Stimulated activated CD8-positive, alpha-beta memory T cell treated with anti-CD3 and anti-CD28 coated beads, Interleukin-7, amount 100 ng/mL, for 48 hours (primary cell): ENCODE data around the gene PPM1G.
"Not testable (repeated sequence)": the region's sequence is repeated elsewhere in the genome, so short reads cannot be mapped to it uniquely, and the experiment has no call there.

ENCODE experiments used
- DNase-seq, 2 donors: peaks; one replicate each; pipeline ENCODE4 v3.0.0-alpha.2; 2020; ENCODE audit warnings: low read depth in 1 of 2; ENCODE audit errors: extremely low read depth in 1 of 2

Gene PPM1G

DNA sequence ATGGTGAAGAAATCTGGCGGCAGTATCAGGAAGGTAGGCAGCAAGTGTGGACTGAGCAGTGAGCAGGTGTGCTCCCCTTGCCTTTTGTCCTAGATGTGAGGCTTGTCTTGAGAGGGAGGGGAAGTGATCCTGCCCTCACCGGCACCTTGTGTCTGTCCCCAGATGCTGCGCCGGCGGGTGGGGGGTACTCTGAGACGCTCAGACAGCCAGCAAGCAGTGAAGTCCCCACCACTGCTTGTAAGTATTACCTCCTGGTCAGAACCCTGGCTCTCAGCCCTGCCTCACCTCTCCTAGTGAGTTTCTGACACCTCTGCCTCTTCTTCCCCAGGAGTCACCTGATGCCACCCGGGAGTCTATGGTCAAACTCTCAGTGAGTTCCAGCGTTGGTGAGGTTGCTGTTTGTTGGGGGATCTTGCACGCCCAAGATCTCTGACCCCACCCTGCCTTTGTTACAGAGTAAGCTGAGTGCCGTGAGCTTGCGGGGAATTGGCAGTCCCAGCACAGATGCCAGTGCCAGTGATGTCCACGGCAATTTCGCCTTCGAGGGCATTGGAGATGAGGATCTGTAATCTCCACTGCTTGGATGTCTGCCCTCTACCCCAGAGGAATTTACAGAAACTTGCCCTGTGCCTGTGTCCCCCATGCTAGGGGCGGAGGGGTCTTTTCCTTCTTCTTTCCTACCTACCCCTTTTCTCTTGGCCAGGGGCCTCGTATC is 33.1 kb downstream of the PPM1G start:
- DNase-seq = no peak

DNA sequence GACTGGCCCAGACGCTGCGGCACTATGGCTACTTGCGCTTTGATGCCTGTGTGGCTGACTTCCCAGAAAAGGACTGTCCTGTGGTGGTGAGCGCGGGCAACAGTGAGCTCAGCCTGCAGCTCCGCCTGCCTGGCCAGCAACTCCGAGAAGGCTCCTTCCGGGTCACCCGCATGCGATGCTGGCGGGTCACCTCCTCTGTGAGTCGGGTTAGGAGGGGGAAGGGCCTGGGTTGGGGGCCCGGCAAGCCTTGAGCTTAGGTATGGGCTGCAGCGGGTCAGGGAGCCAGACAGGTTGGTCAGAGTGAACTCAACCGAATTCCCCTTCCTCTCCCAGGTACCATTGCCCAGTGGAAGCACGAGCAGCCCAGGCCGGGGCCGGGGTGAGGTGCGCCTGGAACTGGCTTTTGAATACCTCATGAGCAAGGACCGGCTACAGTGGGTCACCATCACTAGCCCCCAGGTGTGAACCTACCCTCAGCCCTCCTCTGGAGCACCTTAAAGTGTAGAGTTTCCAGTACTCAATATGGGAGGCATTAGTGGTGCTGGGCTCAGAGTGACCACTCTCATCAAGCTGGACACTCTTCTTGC is 33.8 kb downstream of the PPM1G start:
- no peak for DNase-seq

DNA sequence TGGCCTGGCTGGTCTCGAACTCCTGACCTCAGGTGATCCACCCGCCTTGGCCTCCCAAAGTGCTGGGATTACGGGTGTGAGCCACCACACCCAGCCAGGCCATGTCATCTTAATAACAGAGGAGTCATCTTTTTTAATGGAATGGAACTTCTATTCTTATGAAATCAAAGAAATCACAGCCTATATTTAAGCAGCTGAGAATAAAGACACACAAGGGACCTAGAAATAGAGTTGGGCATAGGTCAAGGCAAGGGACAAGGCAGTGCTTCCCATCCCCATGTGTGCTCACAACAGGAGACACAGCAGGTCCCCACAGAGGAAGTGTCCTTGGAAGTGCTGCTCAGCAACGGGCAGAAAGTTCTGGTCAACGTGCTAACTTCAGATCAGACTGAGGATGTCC is 35.8 kb downstream of the PPM1G start:
- no peak for DNase-seq

DNA sequence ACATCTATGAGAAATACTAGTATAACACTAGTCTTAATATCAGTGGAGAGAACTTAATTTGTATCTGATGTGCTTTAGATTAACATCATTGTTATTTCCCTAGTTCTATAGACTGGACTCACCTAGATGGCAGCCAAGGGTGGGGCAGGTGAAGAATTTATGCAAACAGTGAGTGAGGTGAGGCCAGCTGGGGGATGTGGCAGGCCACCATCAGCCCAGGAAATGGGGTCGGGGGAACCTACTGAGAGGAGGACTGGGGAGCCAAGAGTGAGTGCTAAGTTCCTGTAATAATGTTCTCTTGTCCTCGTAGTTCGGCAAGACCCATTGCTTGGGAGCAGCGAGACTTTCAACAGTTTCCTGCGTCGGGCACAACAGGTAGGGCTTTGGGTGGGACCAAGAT is 36.5 kb downstream of the PPM1G start:
- DNase-seq = no peak

DNA sequence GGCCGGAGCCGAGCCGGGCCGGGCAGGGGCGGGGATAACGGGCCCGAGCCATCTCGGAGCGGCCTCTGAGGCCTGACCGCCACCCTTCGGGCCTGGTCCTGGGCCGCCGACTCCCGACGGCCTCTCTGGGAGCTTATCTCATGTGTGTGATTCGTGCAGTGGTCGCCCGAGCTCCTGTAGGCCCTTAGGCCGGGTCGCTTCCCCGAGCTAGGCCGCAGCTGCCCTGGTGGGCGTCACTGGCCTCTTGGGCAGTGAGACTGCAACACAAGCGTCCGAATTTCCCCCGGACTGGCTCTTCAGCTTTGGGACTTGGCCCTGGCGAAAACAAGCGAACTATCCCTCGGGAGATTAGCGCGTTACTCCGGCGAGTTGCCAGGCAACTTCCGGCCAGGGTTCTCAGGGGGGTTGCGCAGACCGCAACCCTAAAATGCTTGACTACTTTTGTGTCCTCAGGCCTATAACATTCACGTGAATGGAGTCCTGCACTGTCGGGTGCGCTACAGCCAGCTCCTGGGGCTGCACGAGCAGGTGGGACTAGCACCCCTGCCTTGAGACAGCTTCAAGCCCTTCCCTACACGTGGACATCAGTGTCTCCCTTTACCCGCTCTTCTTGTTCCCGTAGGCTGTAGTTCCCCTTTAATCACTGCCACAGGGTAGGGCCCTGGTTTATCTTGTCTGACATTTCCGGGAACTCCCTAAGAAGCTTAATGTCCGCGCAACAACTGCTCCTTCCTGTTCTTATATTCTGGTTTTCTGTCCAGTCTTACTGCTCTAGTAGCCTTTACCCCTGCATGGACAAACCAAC is 38.4 kb downstream of the PPM1G start:
- no peak for DNase-seq

DNA sequence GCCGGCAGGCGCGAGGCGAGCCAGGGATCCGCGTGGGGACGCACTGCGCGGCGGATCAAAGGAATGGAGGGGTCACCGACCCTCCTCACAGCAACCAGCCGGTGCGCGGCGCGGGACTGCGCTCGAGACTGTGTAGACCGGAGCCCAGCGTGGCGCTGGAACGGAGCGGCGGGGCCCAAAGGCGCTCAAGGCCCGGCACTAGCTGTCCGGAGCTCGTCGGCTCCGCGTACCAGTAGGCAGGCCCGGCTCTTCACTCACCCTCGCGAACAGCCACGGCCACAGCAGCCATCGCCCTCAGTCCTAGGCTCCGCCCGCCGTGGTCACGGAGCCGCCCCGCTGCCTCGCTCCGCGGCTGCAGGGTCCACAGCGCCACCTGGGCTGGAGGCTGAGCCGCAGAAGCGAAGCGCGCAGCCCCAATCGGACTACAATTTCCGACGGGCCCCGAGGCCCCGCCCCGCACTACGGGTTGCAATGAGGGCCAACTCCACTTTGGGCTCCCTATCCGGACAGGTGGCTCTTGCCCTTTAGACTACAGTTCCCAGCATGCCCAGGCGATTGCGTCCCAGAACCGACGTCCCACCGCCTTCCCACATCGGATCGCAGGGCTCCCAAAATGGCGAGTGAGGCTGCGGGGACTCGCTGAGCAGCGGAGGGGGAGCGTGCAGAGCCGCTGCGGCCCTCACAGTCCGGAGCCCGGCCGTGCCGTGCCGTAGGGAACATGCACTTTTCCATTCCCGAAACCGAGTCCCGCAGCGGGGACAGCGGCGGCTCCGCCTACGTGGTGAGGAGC is 39.2 kb downstream of the PPM1G start, which contains the start of the genes EIF2B4 and SNX17:
Gene EIF2B4 (minus strand): TSS at position 313 of the 790 bp plus-strand sequence. CDS start 24 bp downstream, at position 289.
Gene SNX17 (plus strand): TSS at position 591 of the 790 bp plus-strand sequence. CDS start 128 bp downstream, at position 719.
- DNase-seq = peak; percentile 99

DNA sequence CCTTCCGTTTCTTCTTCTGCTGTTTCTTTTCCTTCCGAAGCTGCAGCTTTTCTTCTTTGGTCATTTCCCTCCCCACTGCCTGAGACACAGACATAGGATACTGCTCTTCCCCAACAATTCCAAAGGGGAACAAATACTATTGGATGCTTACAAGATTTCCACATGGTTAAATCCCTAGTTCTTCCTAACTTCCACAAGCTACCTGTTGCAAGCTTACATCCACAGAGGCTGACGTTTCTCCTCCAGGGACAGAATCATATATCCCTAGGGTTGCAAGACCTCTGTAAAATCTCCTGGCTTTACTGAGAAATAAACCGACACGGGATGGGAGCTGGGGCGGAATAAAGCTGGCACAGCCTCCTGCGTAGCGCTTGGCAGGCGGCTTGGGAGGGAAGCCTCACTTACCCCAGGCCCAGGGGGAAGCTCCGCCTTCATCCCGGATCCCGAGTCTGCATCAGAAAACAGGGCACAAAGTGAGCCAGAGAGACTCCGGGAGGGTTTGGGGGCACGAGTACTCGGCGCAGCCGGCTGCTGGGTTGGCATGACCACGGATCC is 39.8 kb downstream of the PPM1G start:
- no peak for DNase-seq

DNA sequence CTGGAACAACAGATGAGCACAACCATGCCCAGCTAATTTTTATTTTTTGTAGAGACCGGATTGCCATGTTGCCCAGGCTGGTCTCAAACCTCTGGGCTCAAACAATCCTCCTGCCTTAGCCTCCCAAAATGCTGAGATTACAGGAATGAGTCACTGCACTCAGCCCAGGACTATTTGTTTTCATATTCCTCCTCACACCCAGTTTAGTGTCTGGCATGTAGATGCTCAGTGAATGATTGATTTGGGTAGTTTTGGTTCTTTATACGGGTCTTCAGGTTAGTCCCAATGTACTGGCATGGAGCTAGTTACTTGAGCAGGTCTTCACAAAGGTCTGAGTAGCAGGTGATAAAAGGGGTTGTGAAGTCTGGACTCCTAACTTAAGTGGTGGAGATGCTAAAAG is 45.5 kb downstream of the PPM1G start:
- DNase-seq = no peak

DNA sequence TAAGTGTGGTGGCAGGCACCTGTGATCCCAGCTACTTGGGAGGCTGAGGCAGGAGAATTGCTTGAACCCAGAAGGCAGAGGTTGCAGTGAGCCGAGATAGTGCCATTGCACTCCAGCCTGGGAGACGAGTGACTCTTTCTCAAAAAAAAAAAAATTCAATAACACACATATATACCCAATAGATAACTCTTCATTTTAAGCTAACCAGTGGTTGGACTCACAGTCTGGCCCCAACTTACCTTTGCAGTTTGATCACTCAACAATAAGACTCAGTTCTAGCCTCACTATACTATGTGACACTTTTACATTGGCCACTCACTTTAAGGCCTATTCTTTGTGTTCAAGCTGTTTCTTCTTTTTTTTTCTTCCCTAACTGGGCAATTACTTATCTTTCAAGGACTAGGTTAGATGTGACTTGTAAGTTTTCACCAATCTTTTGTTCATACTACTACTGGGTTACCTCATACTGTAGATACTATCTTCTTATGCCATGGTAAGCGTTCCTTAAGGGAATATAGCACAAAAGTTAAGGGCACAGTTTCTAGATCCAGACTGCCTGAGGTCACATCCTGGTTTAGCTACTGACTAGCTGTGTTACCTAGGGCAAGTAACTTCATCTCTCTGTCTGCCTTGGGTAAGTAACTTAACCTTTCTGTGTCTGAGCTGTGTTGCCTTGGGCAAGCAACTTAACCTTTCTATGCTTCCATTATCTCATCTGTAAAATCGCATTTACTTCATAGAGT is 46.5 kb downstream of the PPM1G start:
- DNase-seq = no peak

DNA sequence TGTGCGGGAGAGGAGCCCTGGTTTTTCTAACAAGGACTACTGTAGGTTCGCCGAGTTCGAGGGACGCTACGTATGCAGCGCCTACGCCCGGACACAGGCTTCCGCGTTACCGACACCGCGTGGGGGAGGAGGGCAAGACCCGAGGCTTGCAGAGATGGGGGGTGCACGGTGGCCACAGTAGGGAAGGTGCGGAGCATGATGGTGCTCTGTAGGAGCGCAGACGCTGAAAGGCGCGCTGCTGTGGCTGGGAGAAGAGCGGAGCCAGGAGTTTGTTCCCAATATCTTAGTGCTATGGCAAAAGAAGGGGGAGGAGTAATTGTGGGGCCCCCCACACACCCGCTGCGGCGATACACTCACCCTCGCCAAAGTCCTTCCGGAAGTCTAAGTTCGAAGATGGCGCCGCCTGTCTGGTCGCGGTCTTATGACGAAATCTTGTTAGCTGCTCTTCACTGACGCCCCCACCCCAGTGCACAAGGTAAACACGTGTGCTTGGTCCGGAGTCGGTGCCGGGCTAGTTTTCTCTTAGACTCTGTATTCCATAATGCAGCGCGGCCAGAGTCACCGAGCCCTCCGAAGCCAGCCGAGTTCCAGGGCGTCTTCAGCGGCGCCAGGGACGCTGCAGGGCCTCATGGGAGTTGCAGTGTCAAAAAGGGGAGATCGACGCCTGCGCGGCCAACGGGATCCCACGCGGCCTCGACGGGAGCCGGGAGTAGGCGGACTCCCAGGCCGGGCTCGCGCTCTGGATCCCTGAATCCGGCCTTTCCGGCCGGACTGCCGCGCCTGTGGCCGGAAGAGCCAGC is 52.8 kb downstream of the PPM1G start, which contains the start of gene GTF3C2:
Gene GTF3C2 (minus strand): TSS at position 383 of the 800 bp plus-strand sequence. CDS start 13,210 bp downstream, outside the sequence.
- peak; percentile 78 to 90 for DNase-seq

DNA sequence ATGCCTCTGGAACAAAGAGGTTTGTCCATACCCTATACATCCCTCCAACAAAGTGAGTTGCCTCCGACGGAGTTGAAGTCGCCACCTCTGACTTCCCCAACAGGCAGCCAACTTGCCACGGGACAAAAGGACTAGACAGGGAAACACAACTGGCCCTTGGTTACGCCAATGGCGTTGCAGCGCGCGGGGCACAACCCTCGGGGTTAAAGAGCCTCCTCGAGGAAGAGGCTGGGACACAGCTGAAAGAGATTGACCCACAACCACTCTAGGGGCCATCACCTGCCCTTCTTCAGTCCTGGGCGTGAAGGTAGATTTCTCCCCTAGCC is 53.4 kb downstream of the PPM1G start:
- peak in 1 of 2 donors; percentile 48 for DNase-seq

DNA sequence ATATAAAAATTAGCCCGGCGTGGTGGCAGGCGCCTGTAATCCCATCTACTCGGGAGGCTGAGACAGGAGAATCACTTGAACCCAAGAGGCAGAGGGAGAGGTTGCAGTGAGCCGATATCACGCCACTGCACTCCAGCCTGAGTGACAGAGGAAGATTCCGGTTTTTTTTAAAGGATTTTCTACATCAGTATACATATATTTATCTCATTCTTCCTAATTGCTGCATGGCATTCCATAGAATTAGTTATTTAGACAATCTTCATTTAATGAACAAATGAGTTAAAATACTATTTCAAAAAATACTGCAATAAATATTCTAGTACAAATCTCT is 54.8 kb downstream of the PPM1G start:
- no peak for DNase-seq

DNA sequence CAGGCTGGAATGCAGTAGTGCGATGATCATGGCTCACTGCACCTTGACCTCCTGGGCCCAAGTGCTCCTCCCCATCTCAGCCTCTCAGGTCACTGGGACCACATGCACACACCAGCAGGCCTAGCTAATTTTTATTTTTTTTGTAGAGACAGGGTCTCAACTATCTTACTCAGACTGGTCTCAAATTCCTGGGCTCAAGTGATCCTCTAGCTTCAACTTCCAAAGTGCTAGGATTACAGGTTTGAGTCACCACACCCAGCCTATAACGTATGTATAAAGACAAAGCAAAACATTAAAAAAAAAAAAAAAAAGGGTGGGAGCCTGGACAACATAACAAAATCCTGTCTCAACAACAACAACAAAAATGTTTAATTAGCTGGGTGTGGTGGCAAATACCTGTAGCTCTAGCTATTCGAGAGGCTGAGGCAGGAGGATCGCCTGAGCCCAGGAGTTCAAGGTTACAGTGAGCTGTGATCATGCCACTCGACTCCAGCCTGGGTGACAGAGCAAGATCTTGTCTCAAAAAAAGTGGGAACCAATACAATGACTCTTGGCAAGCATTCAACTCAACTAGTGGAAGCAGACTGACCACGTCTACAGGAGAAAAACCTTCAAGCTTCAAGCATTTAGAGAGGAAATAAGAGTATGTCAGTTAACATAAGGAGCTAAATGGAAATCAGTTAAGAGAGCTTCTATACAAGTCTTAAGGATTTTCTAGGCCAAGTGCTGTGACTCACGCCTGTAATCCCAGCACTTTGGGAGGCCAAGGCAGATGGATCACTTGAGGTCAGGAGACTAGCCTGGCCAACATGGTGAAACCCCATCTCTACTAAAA is 55.4 kb downstream of the PPM1G start:
- DNase-seq = no peak

DNA sequence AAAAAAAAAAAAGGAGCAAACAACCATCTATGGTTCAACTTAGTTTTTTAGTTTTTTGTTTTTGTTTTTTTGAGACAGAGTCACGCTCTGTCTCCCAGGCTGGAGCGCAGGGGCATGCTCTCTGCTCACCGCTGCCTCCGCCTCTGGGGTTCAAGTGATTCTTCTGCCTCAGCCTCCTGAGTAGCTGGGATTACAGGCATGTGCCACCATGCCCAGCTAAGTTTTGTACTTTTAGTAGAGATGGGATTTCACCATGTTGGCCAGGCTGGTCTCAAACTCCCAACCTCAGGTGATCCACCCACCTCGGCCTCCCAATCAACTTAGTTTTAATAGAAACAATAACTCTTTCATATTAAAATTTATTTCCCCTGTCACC is 56.0 kb downstream of the PPM1G start:
- DNase-seq = not testable (repeated sequence)

DNA sequence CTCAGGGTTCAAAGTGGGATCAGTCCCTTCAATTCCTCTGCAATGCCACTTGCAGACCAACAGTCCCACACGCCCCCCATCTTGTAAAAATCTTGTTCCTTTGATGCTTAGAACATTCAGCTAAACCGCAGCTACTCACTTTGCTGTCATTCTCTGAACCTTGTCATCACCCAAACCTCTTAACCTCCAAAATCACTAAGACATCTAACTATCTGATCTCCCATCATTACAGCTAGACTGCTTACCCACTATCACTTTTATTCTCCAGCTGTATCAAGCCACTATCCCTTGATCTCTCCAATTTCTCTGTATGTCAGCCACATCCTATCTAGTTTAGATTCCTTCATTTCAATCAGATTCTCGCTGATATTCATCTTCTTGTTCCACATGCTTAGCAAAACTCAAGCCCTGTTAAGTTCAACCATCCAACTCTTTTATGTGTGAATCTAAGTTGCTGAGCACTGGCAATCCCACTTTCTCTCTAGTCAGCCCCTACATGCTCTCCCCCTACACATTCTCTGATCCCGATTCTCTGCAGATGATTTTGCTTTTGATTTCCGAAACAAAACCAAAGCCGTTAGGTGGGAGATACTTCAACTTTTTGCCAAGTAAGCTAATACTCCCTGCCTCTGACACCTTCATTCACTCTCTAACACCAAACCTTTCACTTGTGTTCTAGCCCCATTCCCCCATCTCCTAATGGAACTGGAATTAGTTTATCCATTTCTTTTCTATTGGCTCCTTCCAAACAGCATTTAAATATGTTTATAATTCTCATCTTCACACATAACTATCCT is 57.4 kb downstream of the PPM1G start:
- no peak for DNase-seq

DNA sequence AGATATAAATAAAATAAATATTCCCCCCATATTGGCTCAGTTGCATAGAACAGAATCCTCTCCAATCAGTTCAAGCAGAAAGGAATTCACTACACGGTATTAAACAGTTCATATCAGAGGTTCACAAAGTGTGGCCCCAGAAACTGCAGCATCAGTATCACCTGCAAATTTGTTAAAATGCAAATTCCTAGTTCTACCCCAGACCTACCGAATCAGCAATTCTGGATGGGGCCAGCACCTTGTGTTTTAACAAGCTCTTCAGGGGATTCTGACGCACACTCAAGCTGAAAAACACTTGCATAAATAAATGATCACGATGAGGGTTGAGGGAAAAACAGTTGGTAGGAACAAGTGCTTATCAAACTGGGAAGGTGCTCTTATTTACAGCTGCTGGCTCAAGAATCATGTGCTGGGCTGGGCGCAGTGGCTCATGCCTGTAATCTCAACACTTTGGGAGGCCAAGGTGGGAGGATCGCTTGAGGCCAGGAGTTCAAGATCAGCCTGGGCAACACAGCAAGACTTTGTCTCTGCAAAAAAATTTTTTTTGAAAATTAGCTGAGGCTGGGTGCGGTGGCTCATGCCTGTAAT is 59.2 kb downstream of the PPM1G start:
- no peak for DNase-seq

DNA sequence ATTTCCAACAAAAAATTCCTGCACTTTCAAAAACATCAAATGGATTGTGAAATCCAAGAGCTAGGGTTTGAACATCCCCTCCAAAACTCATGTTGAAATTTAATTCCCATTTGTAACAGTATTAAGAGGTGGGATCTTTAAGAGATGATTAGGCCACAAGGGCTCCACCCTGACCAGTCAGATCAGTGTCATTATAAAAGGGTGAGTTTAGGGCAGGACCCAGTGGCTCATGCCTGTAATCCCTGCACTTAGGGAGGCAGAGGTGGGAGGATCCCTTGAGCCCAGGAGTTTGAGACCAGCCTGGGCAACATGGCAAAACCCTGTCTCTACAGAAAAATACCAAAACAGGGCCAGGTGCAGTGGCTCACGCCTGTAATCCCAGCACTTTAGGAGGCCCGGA is 61.8 kb downstream of the PPM1G start:
- no peak for DNase-seq
